Measurements from ENCODE around the gene HID1. TPM values are rescaled to one million over a fixed set of nuclear protein-coding genes. Genes with fewer than 3 reads are reported as not detected.
"Not testable (repeated sequence)": the region's sequence is repeated elsewhere in the genome, so short reads cannot be mapped to it uniquely, and the experiment has no call there.

HID1 gene
- total RNA-seq, 1 donor from 2014 or later, result 2.6 TPM

- FAIRE-seq (no peak), DNase-seq (ENCODE audit: low read depth) (no peak)
- Histone ChIP-seq H3K4me3 (ENCODE audit: insufficient read depth, low read depth, low read length) (no peak overlapping the region), H2AFZ (ENCODE audit: low read depth, low read length) (no peak overlapping the region), H3K27ac (ENCODE audit: low read depth, low read length) (no peak overlapping the region), H3K9ac (ENCODE audit: low read length) (no peak overlapping the region), H3K9me3 (ENCODE audit: insufficient read depth, low read depth, low read length) (no peaks in the 10 kb centered on the region), H4K20me1 (ENCODE audit: insufficient read depth, low read length) (no peaks in the 10 kb centered on the region), H3K27me3 (ENCODE audit: insufficient read depth, low read length) (peaks cover 16% of the 10 kb centered on the region), H3K79me2 (ENCODE audit: insufficient read depth, low read length) (no peaks in the 10 kb centered on the region), H3K36me3 (ENCODE audit: insufficient read depth, low read length) (no peaks in the 10 kb centered on the region), H3K4me1 (ENCODE audit: insufficient read depth, low read length) (no peaks in the 10 kb centered on the region), H3K4me2 (ENCODE audit: low read length) (peak overlapping the region; percentile 79)
- Mint-ChIP-seq H3K27ac (ENCODE audit: unreplicated experiment) (no peak overlapping the region), H3K4me1 (ENCODE audit: low read depth, unreplicated experiment) (no peaks in the 10 kb centered on the region), H3K9me3 (ENCODE audit: unreplicated experiment) (no peaks in the 10 kb centered on the region), H3K27me3 (ENCODE audit: low read depth, unreplicated experiment) (peaks cover 52% of the 10 kb centered on the region), H3K4me3 (ENCODE audit: unreplicated experiment) (no peak overlapping the region), H3K36me3 (ENCODE audit: low read depth, unreplicated experiment) (no peaks in the 10 kb centered on the region)
- TF ChIP-seq CTCF (IDR thresholded peaks at IDR 0.05; ENCODE audit: insufficient read depth, low read depth, low read length) (no peak), EZH2 (IDR thresholded peaks at IDR 0.05; ENCODE audit: insufficient read depth, low read length) (no peak)
Observed at GRCh38 chr17:74971069-74971841, 1.3 kb downstream of the HID1 start.

GRCh38 chr17:74970395-74970794 is 2.2 kb downstream of the HID1 start:
- H3K9me3 ChIP-seq (ENCODE audit: insufficient read depth, low read depth, low read length), result no peaks in the 10 kb centered on the region
- no peak overlapping the region for H3K27ac ChIP-seq (ENCODE audit: low read depth, low read length)
- H3K36me3 ChIP-seq (ENCODE audit: insufficient read depth, low read length), result no peaks in the 10 kb centered on the region
- DNase-seq (ENCODE audit: low read depth) (no peak), FAIRE-seq (no peak)
- TF ChIP-seq CTCF (IDR thresholded peaks at IDR 0.05; ENCODE audit: insufficient read depth, low read depth, low read length), result no peak
- TF ChIP-seq EZH2 (IDR thresholded peaks at IDR 0.05; ENCODE audit: insufficient read depth, low read length), result no peak
- no peak overlapping the region for H3K4me3 ChIP-seq (ENCODE audit: insufficient read depth, low read depth, low read length)
- peaks cover 16% of the 10 kb centered on the region for H3K27me3 ChIP-seq (ENCODE audit: insufficient read depth, low read length)
- H2AFZ ChIP-seq (ENCODE audit: low read depth, low read length), result no peak overlapping the region
- H3K79me2 ChIP-seq (ENCODE audit: insufficient read depth, low read length), result no peaks in the 10 kb centered on the region
- peaks cover 46% of the 10 kb centered on the region for H3K27me3 Mint-ChIP-seq (ENCODE audit: low read depth, unreplicated experiment)
- no peak overlapping the region for H3K4me3 Mint-ChIP-seq (ENCODE audit: unreplicated experiment)
- H4K20me1 ChIP-seq (ENCODE audit: insufficient read depth, low read length), result no peaks in the 10 kb centered on the region
- H3K4me1 Mint-ChIP-seq (ENCODE audit: low read depth, unreplicated experiment), result no peaks in the 10 kb centered on the region
- no peaks in the 10 kb centered on the region for H3K36me3 Mint-ChIP-seq (ENCODE audit: low read depth, unreplicated experiment)
- no peaks in the 10 kb centered on the region for H3K4me1 ChIP-seq (ENCODE audit: insufficient read depth, low read length)
- no peak overlapping the region for H3K27ac Mint-ChIP-seq (ENCODE audit: unreplicated experiment)
- H3K9ac ChIP-seq (ENCODE audit: low read length), result no peak overlapping the region
- H3K4me2 ChIP-seq (ENCODE audit: low read length), result no peak overlapping the region
- H3K9me3 Mint-ChIP-seq (ENCODE audit: unreplicated experiment), result no peaks in the 10 kb centered on the region

- H3K27ac Mint-ChIP-seq (ENCODE audit: unreplicated experiment); H3K4me2 ChIP-seq (ENCODE audit: low read length); H3K36me3 ChIP-seq (ENCODE audit: insufficient read depth, low read length); H4K20me1 ChIP-seq (ENCODE audit: insufficient read depth, low read length); H3K4me3 ChIP-seq (ENCODE audit: insufficient read depth, low read depth, low read length); H3K4me1 Mint-ChIP-seq (ENCODE audit: low read depth, unreplicated experiment); H3K9me3 ChIP-seq (ENCODE audit: insufficient read depth, low read depth, low read length); H3K4me1 ChIP-seq (ENCODE audit: insufficient read depth, low read length); DNase-seq (ENCODE audit: low read depth); H2AFZ ChIP-seq (ENCODE audit: low read depth, low read length); FAIRE-seq; H3K27ac ChIP-seq (ENCODE audit: low read depth, low read length); H3K79me2 ChIP-seq (ENCODE audit: insufficient read depth, low read length); H3K36me3 Mint-ChIP-seq (ENCODE audit: low read depth, unreplicated experiment); H3K9ac ChIP-seq (ENCODE audit: low read length); H3K9me3 Mint-ChIP-seq (ENCODE audit: unreplicated experiment): not testable (repeated sequence)
- H3K27me3 ChIP-seq (ENCODE audit: insufficient read depth, low read length), result peaks cover 15% of the 10 kb centered on the region
- H3K4me3 Mint-ChIP-seq (ENCODE audit: unreplicated experiment), result peak overlapping the region; percentile 62
- H3K27me3 Mint-ChIP-seq (ENCODE audit: low read depth, unreplicated experiment), result peaks cover 41% of the 10 kb centered on the region
Observed at GRCh38 chr17:74969501-74969900, 3.1 kb downstream of the HID1 start.
